LNCaP clone FGC (cell line): ENCODE data around the gene PEX5L.

Experiments used
- DNase-seq: peaks from one replicate; pipeline ENCODE4 v3.0.0-alpha.2; 2011; ENCODE audit warnings: low read depth
- H3K4me3 ChIP-seq: 2 replicates; pipeline ENCODE4 v1.5.1; 2011; ENCODE audit warnings: mild to moderate bottlenecking, low read depth, low read length, control low read depth
- TF ChIP-seq, protein P1 (sequence below): IDR thresholded peaks from 2 replicates; pipeline ENCODE4 v1.5.1; 2012; ENCODE audit warnings: mild to moderate bottlenecking; ENCODE audit not compliant: control insufficient read depth, insufficient read depth; ENCODE audit errors: extremely low read depth

Gene PEX5L, protein sequence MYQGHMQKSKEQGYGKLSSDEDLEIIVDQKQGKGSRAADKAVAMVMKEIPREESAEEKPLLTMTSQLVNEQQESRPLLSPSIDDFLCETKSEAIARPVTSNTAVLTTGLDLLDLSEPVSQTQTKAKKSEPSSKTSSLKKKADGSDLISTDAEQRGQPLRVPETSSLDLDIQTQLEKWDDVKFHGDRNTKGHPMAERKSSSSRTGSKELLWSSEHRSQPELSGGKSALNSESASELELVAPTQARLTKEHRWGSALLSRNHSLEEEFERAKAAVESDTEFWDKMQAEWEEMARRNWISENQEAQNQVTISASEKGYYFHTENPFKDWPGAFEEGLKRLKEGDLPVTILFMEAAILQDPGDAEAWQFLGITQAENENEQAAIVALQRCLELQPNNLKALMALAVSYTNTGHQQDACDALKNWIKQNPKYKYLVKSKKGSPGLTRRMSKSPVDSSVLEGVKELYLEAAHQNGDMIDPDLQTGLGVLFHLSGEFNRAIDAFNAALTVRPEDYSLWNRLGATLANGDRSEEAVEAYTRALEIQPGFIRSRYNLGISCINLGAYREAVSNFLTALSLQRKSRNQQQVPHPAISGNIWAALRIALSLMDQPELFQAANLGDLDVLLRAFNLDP

DNA sequence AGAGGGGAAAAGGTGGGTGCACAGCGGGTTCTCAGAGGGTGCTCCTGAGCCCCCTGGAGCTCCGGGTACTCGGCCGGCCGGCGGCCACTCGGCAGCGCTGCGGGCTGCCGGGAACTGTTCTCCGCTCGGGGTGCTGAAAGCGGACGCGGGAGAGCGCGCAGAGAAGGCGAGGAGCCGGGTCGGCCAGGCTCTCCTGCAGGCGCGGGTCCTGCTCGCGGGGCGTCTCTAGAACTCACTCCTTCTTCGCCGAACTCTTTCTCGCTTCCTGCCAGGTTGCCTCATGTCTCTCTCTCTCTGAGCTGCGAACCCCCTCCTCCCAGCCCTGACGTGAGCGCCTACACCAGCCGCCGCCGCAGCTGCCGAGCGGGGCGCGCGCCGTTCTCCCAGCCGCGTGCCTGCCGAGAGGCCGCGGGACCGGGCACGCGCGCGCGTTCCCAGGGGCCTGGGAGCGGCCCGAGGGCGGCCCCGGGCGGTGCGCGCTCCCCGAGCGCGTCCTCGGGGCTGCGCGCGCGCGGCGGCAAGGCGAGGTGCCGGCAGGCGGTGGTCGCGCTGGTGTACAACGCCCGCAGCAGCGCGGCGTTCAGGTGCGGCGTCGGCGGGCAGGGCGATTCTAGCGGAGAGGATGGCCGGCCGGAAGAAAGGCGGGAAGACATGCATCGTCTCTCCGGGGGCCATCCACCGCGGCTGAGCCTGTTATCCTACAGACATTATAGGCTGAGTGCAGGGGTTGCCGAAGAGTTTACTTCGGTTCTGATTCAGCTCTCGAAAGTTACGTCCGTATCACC, at the start of gene PEX5L:
Gene PEX5L (minus strand): TSS at position 267 of the 785 bp plus-strand sequence. CDS start 338 bp downstream, outside the sequence.
- TF ChIP-seq, protein P1, sequence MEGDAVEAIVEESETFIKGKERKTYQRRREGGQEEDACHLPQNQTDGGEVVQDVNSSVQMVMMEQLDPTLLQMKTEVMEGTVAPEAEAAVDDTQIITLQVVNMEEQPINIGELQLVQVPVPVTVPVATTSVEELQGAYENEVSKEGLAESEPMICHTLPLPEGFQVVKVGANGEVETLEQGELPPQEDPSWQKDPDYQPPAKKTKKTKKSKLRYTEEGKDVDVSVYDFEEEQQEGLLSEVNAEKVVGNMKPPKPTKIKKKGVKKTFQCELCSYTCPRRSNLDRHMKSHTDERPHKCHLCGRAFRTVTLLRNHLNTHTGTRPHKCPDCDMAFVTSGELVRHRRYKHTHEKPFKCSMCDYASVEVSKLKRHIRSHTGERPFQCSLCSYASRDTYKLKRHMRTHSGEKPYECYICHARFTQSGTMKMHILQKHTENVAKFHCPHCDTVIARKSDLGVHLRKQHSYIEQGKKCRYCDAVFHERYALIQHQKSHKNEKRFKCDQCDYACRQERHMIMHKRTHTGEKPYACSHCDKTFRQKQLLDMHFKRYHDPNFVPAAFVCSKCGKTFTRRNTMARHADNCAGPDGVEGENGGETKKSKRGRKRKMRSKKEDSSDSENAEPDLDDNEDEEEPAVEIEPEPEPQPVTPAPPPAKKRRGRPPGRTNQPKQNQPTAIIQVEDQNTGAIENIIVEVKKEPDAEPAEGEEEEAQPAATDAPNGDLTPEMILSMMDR = no peak
- peak within 1 kb of the TSS; percentile 27; the same call in 1 of the 2 replicates for H3K4me3 ChIP-seq
- no peak for DNase-seq

DNA sequence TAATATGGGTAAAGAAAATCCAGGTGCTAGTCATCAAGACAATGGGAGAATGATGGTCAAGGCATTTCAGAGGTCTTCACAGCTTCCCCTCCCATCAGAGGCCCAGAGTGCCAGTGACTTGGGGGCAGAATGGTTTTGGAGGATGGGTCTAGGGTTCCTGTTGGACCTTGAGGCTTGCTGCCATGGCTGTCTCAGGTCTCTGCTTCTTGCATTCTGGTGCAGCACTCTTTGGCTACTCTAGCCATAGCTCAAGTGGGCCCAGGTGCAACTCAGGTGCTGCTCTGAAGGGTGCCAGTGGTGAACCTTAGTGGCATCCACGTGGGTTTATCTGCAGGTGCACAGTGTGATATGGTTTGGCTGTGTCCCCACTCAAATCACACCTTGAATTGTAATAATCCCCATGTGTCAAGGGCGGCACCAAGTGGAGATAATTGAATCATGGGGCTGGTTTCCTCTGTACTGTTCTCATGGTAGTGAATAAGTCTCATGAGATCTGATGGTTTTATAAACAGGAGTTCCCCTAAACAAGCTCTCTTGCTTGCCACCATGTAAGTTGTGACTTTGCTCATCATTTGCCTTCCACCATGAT, 48.5 kb upstream of the PEX5L start:
- TF ChIP-seq, protein P1 = peak; percentile 32; the same call in 1 of the 2 replicates
- H3K4me3 ChIP-seq = no peak overlapping the region
- no peak for DNase-seq

DNA sequence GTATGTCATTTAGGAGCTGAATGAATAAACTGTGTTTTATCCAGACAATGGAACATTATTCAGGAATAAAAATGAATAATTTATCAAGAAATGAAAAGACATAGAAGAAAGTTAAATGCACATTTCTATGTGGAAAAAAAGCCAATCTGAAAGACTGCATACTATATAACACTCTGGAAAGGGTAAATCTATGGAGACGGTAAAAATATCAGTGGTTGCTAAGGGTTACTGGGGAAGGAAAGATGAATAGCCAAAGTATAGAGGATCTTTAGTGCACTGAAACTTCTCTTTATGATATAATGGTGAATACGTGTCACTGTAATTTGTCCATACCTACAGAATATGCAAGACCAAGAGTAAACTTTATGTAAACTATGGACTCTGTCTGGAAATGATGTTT, 46.0 kb upstream of the PEX5L start:
- TF ChIP-seq, protein P1 = no peak
- no peak overlapping the region for H3K4me3 ChIP-seq
- DNase-seq = no peak

DNA sequence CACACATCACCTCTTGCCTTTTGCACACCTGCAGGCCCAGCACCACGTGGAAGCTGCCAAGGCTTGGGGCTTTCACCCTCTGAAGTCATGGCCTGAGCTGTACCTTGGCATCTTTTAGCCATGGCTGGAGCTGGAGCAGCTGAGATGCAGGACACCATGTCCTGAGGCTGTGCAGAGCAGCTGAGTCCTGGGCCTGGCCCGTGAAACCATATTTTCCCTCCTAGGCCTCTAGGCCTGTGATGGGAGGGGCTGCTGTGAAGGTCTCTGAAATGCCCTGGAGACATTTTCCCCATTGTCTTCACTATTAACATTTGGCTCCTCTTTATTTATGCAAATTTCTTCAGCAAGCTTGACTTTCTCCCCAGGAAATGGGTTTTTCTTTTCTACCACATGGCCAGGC, 41.9 kb upstream of the PEX5L start:
- DNase-seq = no peak
- H3K4me3 ChIP-seq = no peak overlapping the region
- TF ChIP-seq, protein P1 = no peak

DNA sequence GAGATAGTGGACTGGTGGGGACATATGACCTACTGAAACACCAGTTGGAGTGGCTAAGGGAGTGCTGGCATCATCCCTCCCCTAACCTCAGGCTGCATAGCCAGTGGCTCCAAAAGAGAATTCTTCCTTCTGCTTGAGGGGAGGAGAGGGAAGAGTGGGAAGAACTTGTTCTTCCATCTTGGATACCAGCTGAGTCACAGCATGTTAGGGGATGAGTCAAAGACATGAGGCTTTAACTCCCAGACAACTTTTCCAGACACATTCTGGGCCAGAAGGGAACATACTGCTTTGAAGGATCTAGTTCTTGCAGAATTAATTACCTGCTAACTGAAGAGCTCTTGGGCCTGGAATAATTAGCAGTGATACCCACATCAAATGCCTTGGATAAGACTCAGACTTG, 36.8 kb upstream of the PEX5L start:
- TF ChIP-seq, protein P1 = no peak
- no peak overlapping the region for H3K4me3 ChIP-seq
- DNase-seq = no peak

DNA sequence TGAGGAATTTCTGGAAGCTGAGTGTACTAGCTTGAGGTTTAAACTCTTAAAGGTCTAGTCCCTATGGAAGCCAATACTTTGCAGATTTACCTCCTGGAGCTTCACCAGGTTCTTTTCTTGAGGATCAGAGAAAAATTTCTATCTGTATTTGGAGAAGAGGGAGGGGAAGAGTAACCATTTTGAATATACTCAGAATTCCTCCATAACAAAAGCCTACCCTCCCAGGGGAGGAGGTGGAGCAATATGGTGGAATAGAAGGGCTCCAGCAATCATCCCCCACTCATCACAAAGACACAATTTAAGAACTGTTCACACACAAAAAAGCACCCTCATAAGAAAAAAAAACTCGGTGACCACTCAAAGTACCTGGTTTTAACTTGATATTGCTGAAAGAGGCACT, 36.0 kb upstream of the PEX5L start:
- H3K4me3 ChIP-seq = no peak overlapping the region

More for the DNA sequence above, 36.0 kb upstream of the PEX5L start:
- TF ChIP-seq, protein P1 = no peak
- no peak for DNase-seq
